H9 (cell line): Measurements from ENCODE around the gene KRT77. TPM values are rescaled to one million over a fixed set of nuclear protein-coding genes. Genes with fewer than 3 reads are reported as not detected.

Experiments
- DNase-seq: peaks from one replicate; pipeline ENCODE4 v3.0.0-alpha.2; 2017
- H2AFZ ChIP-seq: one replicate; pipeline ENCODE4 v1.6.1; 2013; ENCODE audit warnings: mild to moderate bottlenecking, low read length, control low read depth, moderate library complexity
- H2AK5ac ChIP-seq: 2 replicates; pipeline ENCODE4 v1.6.1; 2013; ENCODE audit warnings: low read length, control low read depth, mixed read lengths; ENCODE audit not compliant: insufficient read length
- H2BK120ac ChIP-seq: one replicate; pipeline ENCODE4 v1.6.1; 2013; ENCODE audit warnings: low read depth, mild to moderate bottlenecking, low read length, control low read depth, inconsistent platforms; ENCODE audit not compliant: poor library complexity, severe bottlenecking
- H2BK12ac ChIP-seq: 2 replicates; pipeline ENCODE4 v1.6.1; 2013; ENCODE audit warnings: low read length, control low read depth, mixed read lengths, low read depth; ENCODE audit not compliant: insufficient read length
- H2BK15ac ChIP-seq: 2 replicates; pipeline ENCODE4 v1.6.1; 2013; ENCODE audit warnings: low read depth, low read length, control low read depth
- H2BK20ac ChIP-seq: one replicate; pipeline ENCODE4 v1.6.1; 2013; ENCODE audit warnings: low read depth, mild to moderate bottlenecking, low read length, control low read depth, inconsistent platforms; ENCODE audit not compliant: poor library complexity, severe bottlenecking
- H2BK5ac ChIP-seq: 2 replicates; pipeline ENCODE4 v1.6.1; 2013; ENCODE audit warnings: low read length, control low read depth, mixed read lengths; ENCODE audit not compliant: insufficient read length
- H3K14ac ChIP-seq: 2 replicates; pipeline ENCODE4 v1.6.1; 2013; ENCODE audit warnings: low read length, control low read depth; ENCODE audit not compliant: insufficient read depth
- H3K18ac ChIP-seq: 2 replicates; pipeline ENCODE4 v1.6.1; 2013; ENCODE audit warnings: low read depth, mild to moderate bottlenecking, mixed read lengths, low read length, control low read depth; ENCODE audit not compliant: insufficient read length
- H3K23ac ChIP-seq: 2 replicates; pipeline ENCODE4 v1.6.1; 2013; ENCODE audit warnings: low read length, control low read depth, mixed read lengths, low read depth; ENCODE audit not compliant: insufficient read length
- H3K23me2 ChIP-seq: 2 replicates; pipeline ENCODE4 v1.6.1; 2013; ENCODE audit warnings: low read depth, mild to moderate bottlenecking, mixed read lengths, low read length, control low read depth; ENCODE audit not compliant: insufficient read length, poor library complexity, severe bottlenecking
- H3K27ac ChIP-seq: 2 replicates; pipeline ENCODE4 v1.5.1; 2013; ENCODE audit warnings: low read length, control low read depth, mixed read lengths, low read depth; ENCODE audit not compliant: insufficient read length
- H3K27me3 ChIP-seq: 2 replicates; pipeline ENCODE4 v1.6.1; 2013; ENCODE audit warnings: low read length, control low read depth, inconsistent platforms; ENCODE audit not compliant: insufficient read depth
- H3K4ac ChIP-seq: 2 replicates; pipeline ENCODE4 v1.6.1; 2013; ENCODE audit warnings: low read depth, mild to moderate bottlenecking, control low read depth, inconsistent platforms, low read length, moderate library complexity
- H3K4me1 ChIP-seq: 2 replicates; pipeline ENCODE4 v1.6.1; 2013; ENCODE audit warnings: low read length, control low read depth, inconsistent platforms; ENCODE audit not compliant: insufficient read depth
- H3K4me2 ChIP-seq: 2 replicates; pipeline ENCODE4 v1.6.1; 2013; ENCODE audit warnings: low read length, control low read depth, mixed read lengths; ENCODE audit not compliant: insufficient read length, insufficient read depth
- H3K56ac ChIP-seq: 2 replicates; pipeline ENCODE4 v1.6.1; 2013; ENCODE audit warnings: low read depth, mild to moderate bottlenecking, mixed read lengths, low read length, control low read depth; ENCODE audit not compliant: insufficient read length
- H3K79me1 ChIP-seq: 2 replicates; pipeline ENCODE4 v1.6.1; 2013; ENCODE audit warnings: low read depth, mild to moderate bottlenecking, moderate library complexity, low read length, control low read depth, inconsistent platforms; ENCODE audit not compliant: insufficient read depth, poor library complexity, severe bottlenecking
- H3K79me2 ChIP-seq: 2 replicates; pipeline ENCODE4 v1.6.1; 2013; ENCODE audit warnings: low read length, control low read depth, inconsistent platforms; ENCODE audit not compliant: insufficient read depth
- H3K9ac ChIP-seq: 2 replicates; pipeline ENCODE4 v1.6.1; 2013; ENCODE audit warnings: low read length, control low read depth, mixed read lengths; ENCODE audit not compliant: insufficient read length; ENCODE audit errors: extremely low read depth
- H3K9me3 ChIP-seq: one replicate; pipeline ENCODE4 v1.6.1; 2013; ENCODE audit warnings: low read depth, low read length, inconsistent platforms; ENCODE audit not compliant: control insufficient read depth
- H3T11ph ChIP-seq: one replicate; pipeline ENCODE4 v1.6.1; 2013; ENCODE audit warnings: mild to moderate bottlenecking, low read length, control low read depth, inconsistent platforms
- H4K20me1 ChIP-seq: one replicate; pipeline ENCODE4 v1.6.1; 2013; ENCODE audit not compliant: control insufficient read depth, insufficient read length, insufficient read depth
- H4K5ac ChIP-seq: 2 replicates; pipeline ENCODE4 v1.6.1; 2013; ENCODE audit warnings: low read depth, mild to moderate bottlenecking, mixed read lengths, low read length, control low read depth; ENCODE audit not compliant: insufficient read length
- H4K8ac ChIP-seq: replicated peaks from 2 replicates; pipeline ENCODE4 v1.6.1; 2013; ENCODE audit warnings: low read length, control low read depth, mixed read lengths, low read depth; ENCODE audit not compliant: insufficient read length
- H4K91ac ChIP-seq: 2 replicates; pipeline ENCODE4 v1.6.1; 2013; ENCODE audit warnings: low read depth, mild to moderate bottlenecking, moderate library complexity, mixed read lengths, low read length, control low read depth; ENCODE audit not compliant: insufficient read length
- H3K27ac Mint-ChIP-seq, 3 experiments: 2 replicates in 2 of 3; 3 replicates in 1 of 3; pipeline ENCODE4 v1.8.0; 2020 to 2021; ENCODE audit warnings: mixed read lengths in 3 of 3, mild to moderate bottlenecking in 1 of 3, moderate library complexity in 1 of 3
- H3K27me3 Mint-ChIP-seq: 2 replicates; pipeline ENCODE4 v1.8.0; 2021; ENCODE audit warnings: low read depth, mild to moderate bottlenecking, moderate library complexity, mixed read lengths
- H3K36me3 Mint-ChIP-seq, 3 experiments: 2 replicates in 2 of 3; 3 replicates in 1 of 3; pipeline ENCODE4 v1.8.0; 2020 to 2021; ENCODE audit warnings: low read depth in 3 of 3, mixed read lengths in 3 of 3; ENCODE audit not compliant: insufficient read depth in 1 of 3
- H3K4me1 Mint-ChIP-seq, 2 experiments: 2 replicates each; pipeline ENCODE4 v1.8.0; 2020; ENCODE audit warnings: mixed read lengths in 2 of 2
- H3K4me3 Mint-ChIP-seq, 2 experiments: 2 replicates in 1 of 2; 3 replicates in 1 of 2; pipeline ENCODE4 v1.8.0; 2020 to 2021; ENCODE audit warnings: mild to moderate bottlenecking in 2 of 2, mixed read lengths in 2 of 2, moderate library complexity in 1 of 2
- H3K9me3 Mint-ChIP-seq, 2 experiments: 2 replicates in 1 of 2; 3 replicates in 1 of 2; pipeline ENCODE4 v1.8.0; 2020; ENCODE audit warnings: mild to moderate bottlenecking in 2 of 2, mixed read lengths in 2 of 2, moderate library complexity in 1 of 2
- CTCF ChIP-seq: fragments of 200-600 bp; sonication (generic); conservative IDR thresholded peaks from 3 replicates; pipeline ENCODE4 v1.8.0; 2021; ENCODE audit warnings: antibody characterized with exemption, mild to moderate bottlenecking
- whole genome bisulfite sequencing: extraction: QIAGEN DNeasy Blood & Tissue Kit; methylation state at CpG from one replicate; pipeline ENCODE4 v1.1.7; 2013; ENCODE audit warnings: missing lambda C conversion rate, low lambda C conversion rate, mixed read lengths; ENCODE audit not compliant: insufficient read length; ENCODE audit errors: extremely low coverage; 5-methylcytosine and 5-hydroxymethylcytosine counted together
- total RNA-seq: library from RNA; stranded (reverse); gene quantifications from 2 replicates; pipeline ENCODE4 v1.2.1, GENCODE V29; 2021

KRT77 gene
- total RNA-seq, 1 experiment from 2014 or later: not detected

GRCh38 chr12:52728374-52728773 is 25.1 kb upstream of the KRT77 start:
- H4K91ac ChIP-seq: no peak overlapping the region
- H2BK5ac ChIP-seq: no peak overlapping the region
- no peak overlapping the region for H4K5ac ChIP-seq
- H2BK12ac ChIP-seq: no peak overlapping the region
- H3K9ac ChIP-seq: no peak overlapping the region
- no peak overlapping the region for H3K23ac ChIP-seq
- no peak overlapping the region for H2BK15ac ChIP-seq
- Mint-ChIP-seq H3K27ac (no peak overlapping the region), H3K36me3 (no peaks in the 10 kb centered on the region), H3K4me1 (peaks cover 0 to 3% of the 10 kb centered on the region in 2 experiments; a peak in 2 of 4 replicates), H3K4me3 (no peak overlapping the region), H3K9me3 (peaks cover 0 to 11% of the 10 kb centered on the region in 2 experiments; a peak in 3 of 5 replicates), H3K27me3 (peaks cover 48% of the 10 kb centered on the region)
- no peaks in the 10 kb centered on the region for H4K20me1 ChIP-seq
- no peak overlapping the region for H3K18ac ChIP-seq
- no peak overlapping the region for H2AK5ac ChIP-seq
- no peak for DNase-seq
- no CpG with 5 or more reads among the region's 2 CpGs for WGBS
- H3K56ac ChIP-seq: no peak overlapping the region
- no peak overlapping the region for H3K14ac ChIP-seq
- H2BK120ac ChIP-seq: no peak overlapping the region
- no peak overlapping the region for H4K8ac ChIP-seq
- no peaks in the 10 kb centered on the region for H3K4me1 ChIP-seq
- no peaks in the 10 kb centered on the region for H3K23me2 ChIP-seq
- no peak overlapping the region for H3K4me2 ChIP-seq
- no peak overlapping the region for H2AFZ ChIP-seq
- no peak for TF ChIP-seq CTCF
- H3K9me3 ChIP-seq: no peaks in the 10 kb centered on the region
- H3K27ac ChIP-seq: no peak overlapping the region
- H3K79me1 ChIP-seq: no peaks in the 10 kb centered on the region
- H3K4ac ChIP-seq: no peak overlapping the region
- no peak overlapping the region for H3T11ph ChIP-seq
- H3K27me3 ChIP-seq: no peaks in the 10 kb centered on the region; the same call in 1 of the 2 replicates
- no peaks in the 10 kb centered on the region for H3K79me2 ChIP-seq
- H2BK20ac ChIP-seq: no peak overlapping the region
